Mucosa of descending colon (tissue), 3 donors: ENCODE measurements around the gene CATSPER3. TPM values are rescaled to one million over a fixed set of nuclear protein-coding genes. Genes with fewer than 3 reads are reported as not detected.
"Not testable (repeated sequence)": the region's sequence is repeated elsewhere in the genome, so short reads cannot be mapped to it uniquely, and the experiment has no call there.

Experiments
- ATAC-seq: fragments of 200-7000 bp; cut with Tn5 transposase; one replicate; pipeline ENCODE4 v1.9.1; 2020; ENCODE audit warnings: mild to moderate bottlenecking, moderate library complexity
- DNase-seq, 3 donors: peaks; one replicate each; pipeline ENCODE4 v3.0.0-alpha.2; 2020
- H3K36me3 ChIP-seq: fragments of 200-600 bp; one replicate; pipeline ENCODE4 v1.8.0; 2021; ENCODE audit warnings: low read depth, mild to moderate bottlenecking
- H3K4me1 ChIP-seq: fragments of 200-600 bp; one replicate; pipeline ENCODE4 v1.8.0; 2021; ENCODE audit warnings: low read depth, mild to moderate bottlenecking
- H3K4me3 ChIP-seq: fragments of 200-600 bp; one replicate; pipeline ENCODE4 v1.8.0; 2021; ENCODE audit warnings: mild to moderate bottlenecking
- H3K9me3 ChIP-seq: fragments of 200-600 bp; one replicate; pipeline ENCODE4 v1.8.0; 2021; ENCODE audit warnings: mild to moderate bottlenecking
- intact Hi-C, 2 donors: fragments of 100-400 bp; cut with DNase I in 1 of 2; cut with micrococcal nuclease in 1 of 2; formaldehyde crosslinking; loops; one replicate each; pipeline versions ENCODE4 v1.11.0 to v1.11.1; 2022; cut with DNase I, micrococcal nuclease
- total RNA-seq, 3 donors: library from RNA; stranded (reverse); fragmentation: NEBNext Ultra II Directional in 2 of 3; extraction: Animal tissue kit (Norgen Biotek cat#: 25700) in 2 of 3; gene quantifications; one replicate each; pipeline versions ENCODE4 v1.2.1 to v1.2.4, GENCODE V29; 2021 to 2023
- TF ChIP-seq, protein P1 (sequence below): fragments of 200-600 bp; IDR thresholded peaks from one replicate; pipeline ENCODE4 v1.8.0; 2022; ENCODE audit warnings: antibody characterized with exemption, mild to moderate bottlenecking
- donor health status: DM: no; HTN: no; CAD: no; lungs with moderate emphysema.
- donor health status: DM: no; HTN: no; CAD: no.
- donor health status: DM: no; HTN: yes; CAD: no.

Gene CATSPER3
- total RNA-seq, 3 donors from 2014 or later: 1.3 to 1.5 (median 1.3) TPM

DNA sequence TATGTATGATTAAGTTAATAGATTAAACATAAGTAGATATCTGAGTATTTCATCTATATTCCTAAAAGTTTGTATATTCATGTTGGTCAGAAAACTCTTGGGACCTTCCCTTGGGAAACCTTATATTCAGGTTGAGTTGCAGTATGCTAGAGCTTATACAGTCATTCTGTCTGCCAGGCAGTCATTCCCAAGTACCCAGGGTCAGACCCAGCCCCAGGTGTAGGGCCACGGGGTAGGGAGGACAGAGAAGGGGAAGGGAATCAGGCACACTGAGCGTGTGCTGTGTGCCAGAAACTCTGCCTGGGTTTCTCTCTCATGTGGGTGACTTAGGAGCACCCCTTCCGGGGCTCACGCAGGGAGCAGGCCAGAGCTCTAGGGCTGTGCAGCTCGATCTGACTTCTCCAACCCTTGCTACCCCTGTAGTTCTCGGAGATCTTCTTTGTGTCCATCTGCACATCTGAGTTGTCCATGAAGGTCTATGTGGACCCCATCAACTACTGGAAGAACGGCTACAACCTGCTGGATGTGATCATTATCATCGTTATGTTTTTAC is 28.2 kb downstream of the CATSPER3 start:
- no peak for ATAC-seq

DNA sequence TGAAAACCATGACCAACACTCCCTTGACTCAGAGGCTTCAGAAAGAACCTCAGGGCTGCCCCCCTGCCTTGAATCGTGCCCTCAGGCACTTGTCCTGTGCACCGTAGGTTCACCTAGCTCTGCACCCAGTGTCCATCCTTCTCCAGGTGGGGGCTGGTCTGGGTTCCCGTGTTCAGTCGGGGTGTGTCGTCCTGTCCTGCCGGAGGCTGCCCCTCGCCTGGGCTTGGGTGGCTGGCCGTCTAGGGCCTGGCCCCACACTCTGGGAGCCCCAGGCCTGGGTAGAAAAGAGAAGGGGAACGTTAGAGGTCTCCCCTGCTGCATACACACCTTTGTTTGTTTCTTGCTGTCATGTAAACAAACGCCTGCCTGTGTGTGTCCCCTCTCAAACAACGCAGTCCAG is 29.3 kb downstream of the CATSPER3 start:
- DNase-seq (no peak), ATAC-seq (no peak)
- TF ChIP-seq, protein P1, sequence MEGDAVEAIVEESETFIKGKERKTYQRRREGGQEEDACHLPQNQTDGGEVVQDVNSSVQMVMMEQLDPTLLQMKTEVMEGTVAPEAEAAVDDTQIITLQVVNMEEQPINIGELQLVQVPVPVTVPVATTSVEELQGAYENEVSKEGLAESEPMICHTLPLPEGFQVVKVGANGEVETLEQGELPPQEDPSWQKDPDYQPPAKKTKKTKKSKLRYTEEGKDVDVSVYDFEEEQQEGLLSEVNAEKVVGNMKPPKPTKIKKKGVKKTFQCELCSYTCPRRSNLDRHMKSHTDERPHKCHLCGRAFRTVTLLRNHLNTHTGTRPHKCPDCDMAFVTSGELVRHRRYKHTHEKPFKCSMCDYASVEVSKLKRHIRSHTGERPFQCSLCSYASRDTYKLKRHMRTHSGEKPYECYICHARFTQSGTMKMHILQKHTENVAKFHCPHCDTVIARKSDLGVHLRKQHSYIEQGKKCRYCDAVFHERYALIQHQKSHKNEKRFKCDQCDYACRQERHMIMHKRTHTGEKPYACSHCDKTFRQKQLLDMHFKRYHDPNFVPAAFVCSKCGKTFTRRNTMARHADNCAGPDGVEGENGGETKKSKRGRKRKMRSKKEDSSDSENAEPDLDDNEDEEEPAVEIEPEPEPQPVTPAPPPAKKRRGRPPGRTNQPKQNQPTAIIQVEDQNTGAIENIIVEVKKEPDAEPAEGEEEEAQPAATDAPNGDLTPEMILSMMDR: no peak
- intact Hi-C loops: no loop called here
- Histone ChIP-seq H3K4me1 (no peaks in the 10 kb centered on the region), H3K36me3 (no peaks in the 10 kb centered on the region), H3K4me3 (no peak overlapping the region), H3K9me3 (no peaks in the 10 kb centered on the region)

More for the DNA sequence above, 28.2 kb downstream of the CATSPER3 start:
- TF ChIP-seq, protein P1: no peak
- intact Hi-C loops: no loop called here
- Histone ChIP-seq H3K4me3 (no peak overlapping the region), H3K9me3 (no peaks in the 10 kb centered on the region), H3K36me3 (no peaks in the 10 kb centered on the region), H3K4me1 (no peaks in the 10 kb centered on the region)
- DNase-seq: no peak

DNA sequence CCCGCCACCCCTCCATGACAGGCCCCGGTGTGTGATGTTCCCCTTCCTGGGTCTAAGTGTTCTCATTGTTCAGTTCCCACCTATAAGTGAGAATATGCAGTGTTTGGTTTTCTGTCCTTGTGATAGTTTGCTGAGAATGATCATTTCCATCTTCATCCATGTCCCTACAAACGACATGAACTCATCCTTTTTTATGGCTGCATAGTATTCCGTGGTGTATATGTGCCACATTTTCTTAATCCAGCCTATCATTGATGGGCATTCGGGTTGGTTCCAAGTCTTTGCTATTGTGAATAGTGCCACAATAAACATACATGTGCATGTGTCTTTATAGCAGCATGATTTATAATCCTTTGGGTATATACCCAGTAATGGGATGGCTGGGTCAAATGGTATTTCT is 30.4 kb downstream of the CATSPER3 start:
- H3K36me3 ChIP-seq, ATAC-seq, H3K9me3 ChIP-seq, H3K4me1 ChIP-seq, H3K4me3 ChIP-seq, intact Hi-C loops, DNase-seq: not testable (repeated sequence)

DNA sequence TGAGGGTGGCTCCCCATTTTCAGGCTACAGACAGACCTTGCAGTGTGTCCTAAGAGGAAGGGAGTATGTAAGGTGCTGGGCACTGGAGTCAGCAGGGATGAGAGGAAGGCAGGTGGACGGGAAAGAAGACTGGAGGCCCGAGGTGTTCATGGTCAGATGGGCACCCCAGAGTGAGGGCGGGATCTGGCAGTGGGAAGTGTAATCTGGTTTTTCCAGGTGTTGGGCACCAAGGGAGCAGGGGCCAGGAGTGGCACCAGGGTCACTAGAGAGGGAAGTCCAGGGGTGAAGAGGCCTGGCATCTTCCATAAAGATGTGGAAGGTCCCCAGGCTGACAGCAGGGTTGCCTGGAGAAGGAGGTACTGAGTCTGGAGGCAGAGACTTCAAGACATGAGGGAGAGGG is 36.7 kb downstream of the CATSPER3 start:
- no peak for DNase-seq
- no peak for ATAC-seq
- intact Hi-C loops: no loop called here
- no peak overlapping the region for H3K4me3 ChIP-seq
- H3K9me3 ChIP-seq: no peaks in the 10 kb centered on the region
- TF ChIP-seq, protein P1: no peak
- H3K36me3 ChIP-seq: no peaks in the 10 kb centered on the region
- no peaks in the 10 kb centered on the region for H3K4me1 ChIP-seq

DNA sequence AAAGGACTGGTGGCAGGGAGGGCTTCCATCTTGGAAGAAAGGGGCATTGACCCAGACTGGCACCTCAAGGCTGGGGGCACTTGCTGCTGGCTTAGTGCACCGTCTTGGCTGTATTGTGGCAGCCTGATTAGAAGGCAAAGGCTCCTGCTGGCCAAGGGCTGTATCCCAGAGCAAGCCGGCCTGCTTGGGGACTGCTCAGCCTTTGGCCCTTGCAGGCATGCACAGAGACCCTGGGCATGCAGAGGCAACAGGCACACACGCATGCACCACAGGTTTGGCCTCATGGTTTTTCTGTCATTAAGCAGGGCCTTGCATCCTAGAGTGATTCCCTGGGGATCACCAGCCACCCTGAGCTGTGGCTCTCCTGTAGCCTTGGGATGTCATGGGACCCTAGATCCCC is 37.4 kb downstream of the CATSPER3 start:
- ATAC-seq (no peak), DNase-seq (no peak)
- Histone ChIP-seq H3K4me1 (no peaks in the 10 kb centered on the region), H3K36me3 (no peaks in the 10 kb centered on the region), H3K9me3 (no peaks in the 10 kb centered on the region), H3K4me3 (no peak overlapping the region)
- intact Hi-C loops: no loop called here
- TF ChIP-seq, protein P1: no peak

GRCh38 chr5:135007305-135007704 is 39.6 kb downstream of the CATSPER3 start:
- intact Hi-C loops: no loop called here
- no peak for DNase-seq
- TF ChIP-seq, protein P1: no peak
- Histone ChIP-seq H3K36me3 (no peaks in the 10 kb centered on the region), H3K4me1 (no peaks in the 10 kb centered on the region), H3K9me3 (no peaks in the 10 kb centered on the region), H3K4me3 (no peak overlapping the region)
- no peak for ATAC-seq
